GM19023 (cell line): ENCODE data around the gene EIF3CL.
"Not testable (repeated sequence)": the region's sequence is repeated elsewhere in the genome, so short reads cannot be mapped to it uniquely, and the experiment has no call there.

ENCODE experiments used
- ATAC-seq: cut with Tn5 transposase; IDR thresholded peaks from one replicate; pipeline ENCODE4 v1.9.1; 2021; ENCODE audit warnings: mild to moderate bottlenecking, moderate library complexity; ENCODE audit not compliant: unreplicated experiment

The EIF3CL gene

DNA sequence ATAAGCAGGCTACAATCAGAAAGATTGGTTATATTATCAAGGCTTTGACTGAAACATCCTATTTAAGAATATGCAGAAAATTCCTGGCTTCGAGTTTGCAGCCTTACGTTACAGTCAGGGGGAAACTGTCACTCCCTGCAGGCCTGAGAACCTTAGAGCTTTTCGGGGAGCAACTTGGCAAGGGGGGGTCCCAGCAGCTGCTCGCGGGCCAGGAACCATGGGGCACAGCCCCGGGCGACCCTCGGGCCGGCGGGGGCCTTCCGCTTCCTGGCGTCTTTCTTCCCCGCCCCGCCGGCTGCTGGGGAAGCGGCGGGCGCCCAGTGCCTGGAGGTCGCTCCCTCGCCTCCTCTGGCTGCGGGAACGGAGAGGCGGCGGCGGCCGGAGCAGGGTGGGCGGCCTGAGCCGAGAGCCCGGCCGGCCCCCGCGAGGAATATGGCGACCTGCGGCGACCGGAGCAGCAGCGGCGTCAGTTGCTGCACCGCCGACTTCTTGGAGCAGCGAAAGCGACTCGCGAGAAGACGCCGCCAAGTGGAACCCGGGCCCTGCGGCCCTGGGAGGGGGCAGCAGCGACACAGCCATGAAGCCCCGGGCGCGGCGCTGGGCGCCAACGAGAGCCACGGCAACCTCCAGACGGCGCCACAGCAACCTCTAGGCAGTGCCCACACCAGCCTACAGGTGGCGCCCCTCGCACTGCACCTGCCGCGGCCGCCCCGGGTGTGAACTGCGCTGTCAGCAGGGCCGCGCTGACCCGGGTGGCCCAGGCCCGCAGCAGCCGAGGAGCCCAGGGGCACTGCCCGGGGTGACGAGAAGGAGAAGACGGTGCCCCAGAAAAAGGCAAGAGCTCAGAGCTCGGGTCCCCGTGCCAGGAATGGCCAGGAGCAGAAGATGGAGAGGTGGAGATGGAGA is 39.1 kb downstream of the EIF3CL start:
- ATAC-seq = peak; percentile 95

DNA sequence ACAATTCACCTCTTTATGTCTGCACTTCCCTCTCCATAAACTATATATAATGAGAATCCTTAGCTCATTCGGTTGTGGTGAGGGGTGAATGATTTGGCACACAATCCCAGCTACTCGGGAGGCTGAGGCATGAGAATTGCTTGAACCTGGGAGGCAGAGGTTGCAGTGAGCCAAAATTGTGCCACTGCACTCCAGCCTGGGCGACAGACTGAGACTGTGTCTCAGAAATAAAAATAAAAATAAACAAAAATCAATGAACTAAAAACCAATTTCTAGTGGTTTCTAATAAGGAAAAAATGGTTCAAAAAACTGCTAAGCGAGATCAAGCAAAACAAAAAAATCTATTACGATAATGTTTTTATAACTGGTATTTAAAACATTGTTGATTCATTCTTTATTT is 40.2 kb downstream of the EIF3CL start, which contains the start of gene NPIPB6:
NPIPB6 (minus strand) TSS at position 101 of the 400 bp plus-strand sequence. CDS start 686 bp downstream, outside the sequence.
- ATAC-seq = not testable (repeated sequence)

DNA sequence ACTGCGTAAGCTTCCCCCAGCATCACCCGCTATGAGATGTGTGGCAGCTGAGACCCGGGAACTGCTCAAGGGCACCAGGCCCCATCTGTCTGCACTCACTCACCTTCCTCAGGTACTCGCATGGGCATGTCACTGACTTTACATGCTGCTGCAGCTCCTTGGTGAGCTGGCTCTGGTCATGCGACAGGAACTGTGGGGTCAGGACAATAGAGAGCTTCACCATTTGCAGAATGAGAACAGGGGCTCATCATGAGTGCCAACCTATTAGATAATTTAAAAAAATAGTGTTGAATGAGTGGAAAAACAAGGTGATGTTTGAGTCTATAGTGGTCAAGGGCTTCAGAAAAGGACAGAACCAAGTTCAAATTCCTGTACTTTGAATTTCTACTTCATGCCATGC is 41.0 kb downstream of the EIF3CL start:
- ATAC-seq = not testable (repeated sequence)

DNA sequence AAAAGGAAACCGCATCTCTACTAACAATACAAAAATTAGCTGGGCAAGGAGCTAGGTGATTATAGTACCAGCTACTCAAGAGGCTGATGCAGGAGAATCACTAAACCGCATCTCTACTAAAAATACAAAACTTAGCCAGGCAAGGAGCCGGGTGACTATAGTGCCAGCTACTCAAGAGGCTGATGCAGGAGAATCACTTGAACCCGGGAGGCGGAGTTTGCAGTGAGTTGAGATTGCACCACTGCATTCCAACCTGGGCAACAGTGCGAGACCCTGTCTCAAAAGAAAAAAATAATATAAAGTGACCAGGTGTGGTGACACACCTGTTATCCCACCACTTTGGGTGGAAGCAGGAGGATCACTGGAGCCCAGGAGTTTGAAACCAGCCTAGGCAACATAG is 65.4 kb downstream of the EIF3CL start:
- ATAC-seq = not testable (repeated sequence)

DNA sequence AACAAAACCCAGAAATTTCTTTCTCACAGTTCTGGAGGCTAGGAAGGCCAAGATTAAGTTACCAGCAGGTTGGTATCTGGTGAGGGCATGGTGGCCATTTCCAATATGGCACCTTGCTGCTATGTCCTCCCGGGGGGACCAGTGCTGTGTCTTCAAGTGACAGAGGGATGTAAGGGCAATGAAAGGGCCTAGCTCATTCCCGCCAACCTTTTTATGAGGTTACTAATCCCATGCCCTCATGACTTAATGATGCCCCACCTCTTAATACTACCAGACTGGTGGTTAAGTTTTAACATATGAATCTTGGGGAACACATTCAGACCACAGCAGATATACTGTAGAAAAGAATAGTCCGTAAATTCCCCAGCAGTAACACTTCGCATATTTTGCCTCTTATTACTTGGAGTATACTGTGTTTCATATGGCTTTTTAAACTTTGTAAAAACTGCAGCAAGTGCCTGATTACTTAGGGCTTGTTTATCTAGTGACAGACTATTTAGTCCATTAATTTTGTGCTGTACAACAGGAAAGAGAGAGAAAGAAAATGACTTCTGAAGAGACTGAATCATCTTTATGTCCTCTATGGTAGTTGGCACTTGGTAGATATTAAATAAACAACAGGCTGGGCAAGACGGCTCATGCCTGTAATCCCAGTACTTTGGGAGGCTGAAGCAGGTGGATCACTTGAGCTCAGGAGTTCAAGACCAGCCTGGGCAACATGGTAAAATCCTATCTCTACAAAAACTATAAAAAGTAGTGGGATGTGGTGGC is 66.5 kb downstream of the EIF3CL start:
- not testable (repeated sequence) for ATAC-seq

DNA sequence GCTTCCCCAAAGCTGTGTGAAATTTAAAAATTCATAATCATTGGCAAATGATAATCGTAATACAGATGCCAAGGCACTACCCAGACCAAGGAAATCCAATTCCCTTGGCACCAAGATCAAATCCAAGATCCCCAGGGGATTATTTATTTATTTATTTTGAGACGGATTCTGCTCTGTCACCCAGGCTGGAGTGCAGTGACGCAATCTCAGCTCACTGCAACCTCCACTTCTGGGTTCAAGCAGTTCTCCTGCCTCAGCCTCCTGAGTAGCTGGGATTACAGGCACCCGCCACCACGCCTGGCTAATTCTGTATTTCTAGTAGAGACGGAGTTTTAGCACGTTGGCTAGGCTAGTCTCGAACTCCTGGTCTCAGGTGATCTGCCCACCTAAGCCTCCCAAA is 68.0 kb downstream of the EIF3CL start:
- ATAC-seq = not testable (repeated sequence)

DNA sequence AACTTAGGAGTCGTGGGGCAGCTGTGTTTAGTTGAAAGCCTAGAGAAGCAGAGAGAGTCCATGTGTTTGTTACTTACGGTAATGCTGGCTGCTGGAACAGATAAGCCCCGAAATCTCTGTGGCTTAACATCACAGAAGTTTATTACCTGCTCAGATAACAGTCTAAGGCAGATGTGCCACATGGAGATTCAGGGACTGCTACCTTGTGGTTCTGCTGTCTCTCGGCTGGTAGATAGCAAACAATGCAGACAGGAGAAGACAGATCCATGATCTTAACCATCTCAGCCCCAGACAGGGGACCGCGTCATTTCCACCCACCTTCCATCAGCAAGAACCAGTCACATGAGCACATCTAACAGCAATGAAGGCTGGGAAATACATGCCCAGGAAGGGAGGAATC is 71.0 kb downstream of the EIF3CL start:
- ATAC-seq = not testable (repeated sequence)

DNA sequence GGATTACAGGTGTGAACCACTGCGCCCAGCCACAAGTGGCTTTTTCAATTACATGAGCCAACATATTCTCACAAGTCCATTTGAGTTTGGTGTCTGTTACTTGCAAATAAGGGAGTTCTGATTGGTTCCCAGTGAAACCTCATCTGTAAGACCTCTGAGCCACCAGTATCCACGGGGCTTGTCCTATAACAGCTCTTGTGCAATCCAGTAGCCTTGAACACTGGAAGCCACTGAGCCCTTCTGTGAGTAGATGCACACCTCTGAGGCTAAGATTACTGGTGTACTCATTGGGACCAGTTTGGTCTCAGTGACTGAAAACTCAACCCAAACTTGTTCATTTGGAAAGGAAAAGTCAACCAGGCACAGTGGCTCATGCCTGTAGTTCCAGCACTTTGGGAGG is 72.7 kb downstream of the EIF3CL start:
- not testable (repeated sequence) for ATAC-seq

DNA sequence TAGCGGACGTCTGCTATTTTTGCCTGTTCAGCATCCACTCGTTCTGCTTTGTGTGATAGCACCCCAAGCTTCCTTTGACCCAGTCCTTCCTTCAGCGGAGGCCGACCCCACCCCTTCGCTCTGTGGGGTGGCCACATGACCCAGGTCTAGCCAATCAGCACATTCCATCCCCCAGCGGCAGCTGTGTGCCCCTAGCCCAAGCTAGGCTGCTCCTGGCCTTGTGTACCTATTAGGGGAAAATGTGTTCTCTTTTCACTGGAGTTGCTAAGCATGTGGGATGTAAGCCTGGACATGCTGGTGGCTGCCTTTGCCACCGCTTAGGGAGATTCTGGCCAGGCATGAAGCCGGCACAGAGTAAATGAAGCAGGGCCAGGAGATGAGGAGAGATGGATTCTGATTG is 73.4 kb downstream of the EIF3CL start:
- ATAC-seq = not testable (repeated sequence)
